GM18498 (cell line): ENCODE results near the gene RILPL1.
"Not testable (repeated sequence)": the region's sequence is repeated elsewhere in the genome, so short reads cannot be mapped to it uniquely, and the experiment has no call there.

Experiments used
- ATAC-seq: cut with Tn5 transposase; IDR thresholded peaks from one replicate; pipeline ENCODE4 v1.9.1; 2021; ENCODE audit warnings: mild to moderate bottlenecking, moderate library complexity; ENCODE audit not compliant: unreplicated experiment

Gene RILPL1

DNA sequence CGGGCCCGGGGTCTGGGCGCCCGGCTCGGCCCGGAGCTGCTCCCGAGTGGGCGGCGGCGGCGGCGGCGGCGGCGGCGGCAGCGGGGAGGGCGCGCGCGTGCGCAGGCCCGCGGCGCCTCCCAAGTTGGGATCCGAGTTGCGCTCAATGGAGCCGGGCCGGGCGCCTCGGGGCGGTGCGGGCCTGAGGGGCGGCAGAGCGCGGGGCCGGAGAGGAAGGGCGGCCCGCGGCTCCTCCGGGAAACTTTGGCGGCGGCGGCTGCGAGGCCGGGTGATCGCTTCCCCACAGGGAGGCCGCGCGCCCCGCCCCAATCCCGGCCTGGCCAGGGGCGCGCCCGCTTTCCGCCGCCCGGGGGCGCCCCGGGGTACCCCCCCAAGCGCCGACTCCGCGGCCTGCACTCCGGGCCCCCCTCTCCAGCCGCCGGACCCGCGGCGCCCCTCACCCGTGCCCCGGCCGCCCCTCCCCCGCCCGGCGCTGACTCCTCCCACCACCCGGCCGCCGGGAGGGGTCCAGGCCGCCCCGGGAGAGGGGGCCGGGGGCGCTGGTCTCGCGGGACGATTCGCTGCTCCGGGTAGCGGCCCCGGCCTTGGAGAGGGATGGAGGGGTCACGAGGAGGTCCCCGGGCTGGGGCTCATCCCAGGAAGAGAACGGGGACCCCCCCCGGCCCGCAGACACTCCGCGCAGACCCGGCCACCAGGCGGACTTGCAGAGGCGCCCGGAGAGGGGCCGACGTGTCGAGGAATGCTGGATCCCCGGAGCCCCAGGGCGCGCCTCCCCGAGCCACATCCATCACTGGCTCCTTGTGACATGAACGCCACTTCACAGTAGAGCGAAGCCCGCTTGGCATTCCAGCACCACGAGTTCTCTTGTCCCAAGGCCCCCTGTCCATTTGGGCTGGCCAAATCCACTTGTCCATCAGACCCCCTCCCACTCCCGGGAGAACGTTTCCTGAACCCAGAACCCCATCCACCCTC is at the start of gene RILPL1:
Gene RILPL1, minus strand, starts transcription at position 48 of the 972 bp plus-strand sequence. CDS start 237 bp downstream, outside the sequence.
- ATAC-seq: peak; percentile 66

DNA sequence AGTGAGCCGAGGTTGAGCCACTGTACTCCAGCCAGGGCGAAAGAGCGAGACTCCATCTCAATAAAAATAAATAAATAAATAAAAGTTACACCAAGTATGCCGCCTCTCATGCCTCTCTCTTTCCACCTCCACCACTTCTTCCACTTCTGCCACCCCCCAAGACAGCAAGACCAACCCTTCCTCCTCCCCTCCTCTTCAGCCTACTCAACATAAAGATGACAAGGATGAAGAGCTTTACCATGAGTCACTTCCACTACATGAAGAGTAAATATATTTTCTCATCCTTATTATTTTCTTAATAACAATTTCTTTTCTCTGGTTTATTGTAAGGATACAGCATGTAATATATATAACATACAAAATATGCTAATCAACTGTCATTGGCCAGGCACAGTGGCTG is 47.3 kb upstream of the RILPL1 start:
- no peak for ATAC-seq

DNA sequence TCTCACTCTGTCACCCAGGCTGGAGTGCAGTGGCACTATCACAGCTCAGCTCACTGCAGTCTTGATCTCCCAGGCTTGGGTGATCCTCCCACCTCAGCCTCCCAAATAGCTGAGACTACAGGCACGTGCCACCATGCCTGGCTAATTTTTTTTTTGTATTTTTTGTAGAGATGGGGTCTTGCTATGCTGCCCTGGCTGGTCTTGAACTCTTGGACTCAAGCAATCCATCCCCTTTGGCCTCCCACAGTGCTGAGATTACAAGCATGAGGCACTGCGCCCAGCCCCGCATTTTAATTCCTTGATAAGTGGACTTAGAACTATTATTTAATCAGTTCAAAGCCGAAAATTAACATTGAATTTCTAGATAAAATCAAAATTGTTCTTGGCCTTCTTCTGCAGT is 45.3 kb upstream of the RILPL1 start:
- ATAC-seq: not testable (repeated sequence)

DNA sequence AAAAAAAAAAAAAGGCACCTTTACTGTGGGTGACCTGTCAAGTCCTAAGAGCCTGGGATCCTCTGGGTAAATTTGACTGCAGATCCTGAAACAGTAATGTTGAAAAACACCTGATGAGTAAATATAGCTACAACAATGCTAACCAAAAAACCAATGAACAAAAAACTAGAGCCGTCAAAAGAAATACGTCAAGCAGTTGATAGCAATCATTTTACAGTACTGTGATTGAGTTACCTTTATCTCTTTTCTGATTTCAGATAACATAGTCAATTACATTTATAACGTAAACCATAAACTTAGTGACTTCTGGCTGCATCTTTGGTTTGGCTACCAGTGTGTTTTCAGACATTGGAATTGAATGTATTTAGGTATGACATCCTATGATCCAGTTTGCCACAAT is 44.7 kb upstream of the RILPL1 start:
- ATAC-seq: no peak

- no peak for ATAC-seq
Measured at GRCh38 chr12:123576611-123577010, 43.1 kb upstream of the RILPL1 start.

DNA sequence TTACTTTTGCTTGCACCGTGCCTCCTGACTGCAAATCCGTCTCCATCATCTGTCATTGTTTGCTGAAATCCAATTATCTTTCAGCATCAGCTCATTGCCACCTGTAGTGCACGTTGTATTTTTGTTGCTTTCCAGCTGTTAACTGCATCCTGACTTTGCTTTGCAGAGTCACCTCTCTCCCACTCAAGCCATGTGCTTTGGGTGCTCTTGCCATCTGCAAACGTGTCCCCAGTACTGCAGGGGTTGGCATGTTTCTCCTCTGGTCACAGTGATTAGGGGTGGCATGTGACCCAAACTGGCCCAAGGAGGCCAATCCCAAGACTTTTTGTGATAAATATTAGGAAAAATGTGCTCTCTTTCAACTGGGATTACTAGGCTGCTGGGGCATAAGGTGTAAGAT is 40.4 kb upstream of the RILPL1 start:
- ATAC-seq: no peak

DNA sequence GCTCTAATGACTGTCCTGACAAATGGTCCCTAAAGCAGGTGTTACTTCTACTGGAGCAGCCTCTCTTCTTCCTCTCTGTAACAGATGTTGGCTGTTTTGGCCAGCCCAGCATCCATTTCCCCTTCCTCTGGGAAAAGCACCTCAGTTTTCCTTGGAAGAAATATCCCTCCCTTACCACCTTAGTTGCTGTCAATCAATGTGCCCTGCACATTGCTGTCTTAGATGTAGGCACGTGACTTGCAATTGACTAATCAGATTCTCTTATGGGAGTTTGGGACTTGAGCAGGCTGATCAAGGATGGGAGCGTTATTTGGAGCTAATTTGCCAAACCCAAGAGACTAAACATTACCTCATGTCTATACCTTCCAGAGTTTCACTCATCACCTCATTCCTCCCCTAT is 38.9 kb upstream of the RILPL1 start:
- no peak for ATAC-seq

- ATAC-seq: no peak
Measured at GRCh38 chr12:123571343-123571813, 37.9 kb upstream of the RILPL1 start.

GRCh38 chr12:123559468-123559867 is 25.9 kb upstream of the RILPL1 start:
- ATAC-seq: no peak

DNA sequence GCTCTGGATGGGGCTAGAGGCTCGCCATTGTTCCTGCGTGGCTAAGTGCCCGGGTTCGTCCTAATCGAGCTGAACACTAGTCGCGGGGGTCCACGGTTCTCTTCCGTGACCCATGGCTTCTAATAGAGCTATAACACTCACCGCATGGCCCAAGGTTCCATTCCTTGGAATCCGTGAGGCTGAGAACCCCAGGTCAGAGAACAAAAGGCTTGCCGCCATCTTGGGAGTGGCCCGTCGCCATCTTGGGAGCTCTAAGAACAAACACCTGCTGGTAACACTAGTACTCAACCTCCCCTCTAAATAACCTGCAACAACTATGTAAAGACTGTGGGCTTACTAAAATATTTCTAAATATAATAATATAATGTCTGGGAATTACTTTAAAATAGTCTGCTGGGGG is 25.0 kb upstream of the RILPL1 start:
- ATAC-seq: not testable (repeated sequence)

DNA sequence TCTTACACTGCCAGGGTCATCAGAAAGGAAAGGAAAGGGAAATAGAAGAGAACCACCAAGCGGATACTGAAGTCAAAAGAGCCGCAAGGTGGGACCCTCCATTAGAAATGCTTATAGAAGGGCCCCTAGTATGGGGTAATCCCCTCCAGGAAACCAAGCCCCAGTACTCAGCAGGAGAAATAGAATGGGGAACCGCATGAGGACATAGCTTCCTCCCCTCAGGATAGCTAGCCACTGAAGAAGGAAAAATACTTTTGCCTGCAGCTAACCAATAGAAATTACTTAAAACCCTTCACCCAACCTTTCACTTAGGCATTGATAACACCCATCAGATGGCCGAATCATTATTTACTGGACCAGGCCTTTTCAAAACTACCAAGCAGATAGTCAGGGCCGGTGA is 21.3 kb upstream of the RILPL1 start:
- not testable (repeated sequence) for ATAC-seq

DNA sequence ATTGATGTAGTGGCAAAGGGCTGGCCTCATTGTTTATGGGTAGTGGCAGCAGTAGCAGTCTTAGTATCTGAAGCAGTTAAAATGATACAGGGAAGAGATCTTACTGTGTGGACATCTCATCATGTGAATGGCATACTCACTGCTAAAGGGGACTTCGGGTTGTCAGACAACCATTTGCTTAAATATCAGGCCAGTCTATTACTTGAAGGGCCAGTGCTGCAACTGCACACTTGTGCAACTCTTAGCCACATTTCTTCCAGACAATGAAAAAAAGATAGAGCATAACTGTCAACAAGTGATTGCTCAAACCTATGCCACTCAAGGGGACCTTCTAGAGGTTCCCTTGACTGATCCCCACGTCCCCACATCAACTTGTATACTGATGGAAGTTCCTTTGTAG is 20.6 kb upstream of the RILPL1 start:
- not testable (repeated sequence) for ATAC-seq

GRCh38 chr12:123550700-123551099 is 17.2 kb upstream of the RILPL1 start:
- ATAC-seq: no peak

DNA sequence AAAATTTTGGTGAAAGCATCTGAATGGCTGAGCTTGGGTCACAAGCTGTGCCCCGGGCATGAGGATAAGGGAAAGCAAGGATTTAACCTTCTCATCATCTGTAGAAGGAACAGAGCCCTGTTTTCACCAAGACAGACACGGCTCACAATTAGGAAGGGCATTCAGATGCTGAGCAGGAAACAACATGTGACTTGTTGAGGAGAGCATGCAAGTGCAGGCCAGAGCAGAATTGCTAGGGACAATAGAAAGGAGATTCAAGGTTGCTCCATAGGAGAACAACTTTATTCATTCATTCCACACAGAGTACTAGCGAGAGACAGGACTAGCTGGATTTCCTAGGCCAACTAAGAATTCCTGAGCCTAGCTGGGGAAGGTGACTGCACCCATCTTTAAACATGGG is 14.6 kb upstream of the RILPL1 start:
- no peak for ATAC-seq

DNA sequence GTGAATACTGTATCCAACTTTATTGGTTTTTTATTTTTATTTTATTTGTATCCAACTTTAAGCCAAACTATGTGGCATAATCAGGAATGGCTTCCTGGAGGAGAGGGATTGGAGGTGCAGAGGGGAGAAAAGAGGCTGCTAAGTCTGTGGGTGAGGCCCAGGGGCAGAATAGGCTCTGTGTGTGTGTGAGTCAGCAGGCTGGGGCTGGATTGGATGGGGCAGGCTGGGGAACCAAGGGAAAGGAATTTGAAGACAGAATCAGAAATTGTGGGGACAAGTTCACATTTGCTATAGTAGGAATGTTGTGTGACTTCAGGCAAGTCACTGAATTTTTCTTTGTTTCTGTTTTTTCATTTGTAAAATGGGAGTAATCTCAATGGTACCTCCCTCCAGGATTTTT is 12.8 kb upstream of the RILPL1 start:
- ATAC-seq: no peak

- ATAC-seq: no peak
Measured at GRCh38 chr12:123543541-123543940, 10.0 kb upstream of the RILPL1 start.

GRCh38 chr12:123540899-123541662 is 7.6 kb upstream of the RILPL1 start:
- no peak for ATAC-seq

- ATAC-seq: not testable (repeated sequence)
Measured at GRCh38 chr12:123535952-123536351, 2.4 kb upstream of the RILPL1 start.

- peak; percentile 25 for ATAC-seq
Measured at GRCh38 chr12:123532808-123533649, 490 bp downstream of the RILPL1 start.

DNA sequence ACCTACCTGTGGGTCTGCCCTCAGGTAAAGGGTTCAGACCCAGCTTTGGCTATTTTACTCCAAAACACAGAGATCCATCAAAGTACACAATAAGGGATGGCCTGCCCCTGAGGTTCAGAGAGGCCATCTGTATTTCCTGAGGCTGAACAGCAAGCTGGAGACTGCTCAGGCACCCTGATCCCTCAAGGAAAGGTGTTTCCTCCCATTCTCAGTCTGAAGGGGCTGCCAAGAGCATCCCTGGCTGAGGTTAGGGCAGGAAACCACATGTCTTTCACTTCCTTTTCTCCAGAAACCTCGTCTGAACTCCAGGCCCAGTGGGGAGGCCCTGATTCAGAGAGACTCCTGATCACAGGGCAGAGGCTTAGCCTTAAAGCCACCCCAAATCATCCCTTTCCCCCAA is 1.5 kb downstream of the RILPL1 start:
- ATAC-seq: no peak

GRCh38 chr12:123531091-123531490 is 2.4 kb downstream of the RILPL1 start:
- ATAC-seq: no peak
